HL-60 (cell line): ENCODE measurements around the gene COPB2.

Source experiments
- DNase-seq, 2 experiments: peaks; one replicate each; pipeline ENCODE4 v3.0.0-alpha.2; 2010 to 2020; ENCODE audit warnings: low read depth in 1 of 2, low spot score in 1 of 2
- H3K27ac ChIP-seq: fragments of 250-450 bp; sonication (Bioruptor Pico); replicated peaks from 2 replicates; pipeline ENCODE4 v1.5.1; 2020; ENCODE audit warnings: mild to moderate bottlenecking, moderate library complexity
- H3K27me3 ChIP-seq: fragments of 250-450 bp; sonication (Bioruptor Pico); 2 replicates; pipeline ENCODE4 v1.5.1; 2021; ENCODE audit warnings: mild to moderate bottlenecking, moderate library complexity; ENCODE audit not compliant: insufficient read depth, poor library complexity, severe bottlenecking
- H3K4me3 ChIP-seq: replicated peaks from 2 replicates; pipeline ENCODE4 v1.5.1; 2011; ENCODE audit warnings: mild to moderate bottlenecking, control low read depth, low read length; ENCODE audit not compliant: insufficient read depth
- CTCF ChIP-seq: IDR thresholded peaks from one replicate; pipeline ENCODE4 v1.5.1; 2011; ENCODE audit warnings: low read length, control low read depth, inconsistent platforms; ENCODE audit not compliant: insufficient read depth
- GABPA ChIP-seq: IDR thresholded peaks from 2 replicates; pipeline ENCODE4 v1.6.1; 2012; ENCODE audit warnings: low read depth
- POLR2AphosphoS5 ChIP-seq: IDR thresholded peaks from 2 replicates; pipeline ENCODE4 v1.6.1; 2012; ENCODE audit warnings: low read depth
- REST ChIP-seq: IDR thresholded peaks from 2 replicates; pipeline ENCODE4 v1.6.1; 2012; ENCODE audit warnings: low read depth; ENCODE audit not compliant: insufficient replicate concordance
- SPI1 ChIP-seq: IDR thresholded peaks from 2 replicates; pipeline ENCODE4 v1.6.1; 2012; ENCODE audit warnings: low read depth, mild to moderate bottlenecking, borderline replicate concordance

The COPB2 gene

GRCh38 chr3:139355891-139356290 lies 33.6 kb downstream of the COPB2 start:
- TF ChIP-seq POLR2AphosphoS5 (no peak), SPI1 (no peak), REST (no peak), GABPA (no peak), CTCF (no peak)
- no peaks in the 10 kb centered on the region for H3K27me3 ChIP-seq
- H3K27ac ChIP-seq = no peak overlapping the region
- no peak for DNase-seq
- H3K4me3 ChIP-seq = no peak overlapping the region

GRCh38 chr3:139355476-139355875 lies 34.0 kb downstream of the COPB2 start:
- H3K27ac ChIP-seq = no peak overlapping the region
- no peak overlapping the region for H3K4me3 ChIP-seq
- no peak; the same call in 1 of the 2 replicates for TF ChIP-seq POLR2AphosphoS5
- TF ChIP-seq GABPA = no peak
- no peak for TF ChIP-seq SPI1
- TF ChIP-seq REST = no peak
- no peak for TF ChIP-seq CTCF
- no peak for DNase-seq
- no peaks in the 10 kb centered on the region for H3K27me3 ChIP-seq

- TF ChIP-seq REST (no peak), GABPA (no peak), POLR2AphosphoS5 (no peak; the same call in 1 of the 2 replicates), SPI1 (no peak), CTCF (no peak)
- no peaks in the 10 kb centered on the region for H3K27me3 ChIP-seq
- DNase-seq = no peak
- no peak overlapping the region for H3K4me3 ChIP-seq
- no peak overlapping the region for H3K27ac ChIP-seq
Measured at GRCh38 chr3:139354661-139355060, 34.8 kb downstream of the COPB2 start.
